Stimulated activated memory B cell treated with anti-CD40 and anti-IgM and Interleukin-4, amounts not matched to agents 10 μg/mL and 1 μg/mL and 100 μg/mL, for 72 hours (primary cell): ENCODE data around the gene TAF8.

ENCODE experiments used
- ATAC-seq: fragments of 150-1000 bp; cut with Tn5 transposase; 2 replicates; pipeline ENCODE4 v1.10.0; 2021
- H3K27ac Mint-ChIP-seq: one replicate; pipeline ENCODE4 v1.8.0; 2022; ENCODE audit warnings: mild to moderate bottlenecking, mixed read lengths
- H3K27me3 Mint-ChIP-seq: one replicate; pipeline ENCODE4 v1.8.0; 2022; ENCODE audit warnings: mixed read lengths
- H3K36me3 Mint-ChIP-seq: one replicate; pipeline ENCODE4 v1.8.0; 2022; ENCODE audit warnings: mixed read lengths
- H3K4me1 Mint-ChIP-seq: one replicate; pipeline ENCODE4 v1.8.0; 2022; ENCODE audit warnings: mixed read lengths
- H3K4me3 Mint-ChIP-seq: one replicate; pipeline ENCODE4 v1.8.0; 2022; ENCODE audit warnings: mild to moderate bottlenecking, moderate library complexity, mixed read lengths
- H3K9me3 Mint-ChIP-seq: one replicate; pipeline ENCODE4 v1.8.0; 2022; ENCODE audit warnings: mixed read lengths

The TAF8 gene

GRCh38 chr6:42112351-42112750 is 62.0 kb downstream of the TAF8 start:
- no peak overlapping the region for H3K4me3 Mint-ChIP-seq
- H3K27ac Mint-ChIP-seq = no peak overlapping the region
- H3K36me3 Mint-ChIP-seq = no peaks in the 10 kb centered on the region
- no peaks in the 10 kb centered on the region for H3K9me3 Mint-ChIP-seq
- no peaks in the 10 kb centered on the region for H3K4me1 Mint-ChIP-seq
- H3K27me3 Mint-ChIP-seq = peaks cover 23% of the 10 kb centered on the region
- no peak for ATAC-seq

DNA sequence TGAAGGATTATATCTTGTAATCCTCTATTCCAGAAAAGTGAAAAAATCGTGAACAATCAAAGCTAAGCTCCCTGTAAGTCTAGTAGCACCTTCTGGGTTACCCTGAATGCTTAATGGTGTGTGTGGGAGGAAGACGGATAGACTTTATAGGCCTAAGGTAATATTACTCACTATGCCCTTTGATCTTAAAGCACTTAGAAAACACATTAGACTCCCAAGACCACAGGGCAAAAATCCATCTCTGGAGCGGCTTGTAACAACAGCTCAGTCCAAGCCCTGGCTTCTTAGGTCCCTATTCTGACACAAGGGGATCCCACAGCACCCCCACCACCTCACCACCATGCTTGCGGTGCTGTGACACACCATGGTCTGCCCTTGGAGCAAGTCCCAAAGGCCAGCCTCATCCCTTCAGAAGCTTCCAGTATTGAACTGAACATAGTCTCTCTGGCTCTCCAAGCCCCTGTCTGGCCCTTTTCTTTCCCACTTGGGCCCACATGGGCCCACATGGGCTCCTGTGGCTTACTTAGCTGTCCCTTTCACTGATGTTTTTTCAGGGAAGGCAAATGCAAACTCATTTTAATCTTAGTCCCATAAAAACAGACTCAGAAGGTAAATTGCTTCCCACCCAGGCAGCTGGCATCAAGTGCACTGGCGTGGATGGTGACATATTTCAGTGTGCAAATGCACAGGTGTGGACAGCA is 63.8 kb downstream of the TAF8 start:
- no peak overlapping the region for H3K27ac Mint-ChIP-seq
- no peaks in the 10 kb centered on the region for H3K9me3 Mint-ChIP-seq
- no peaks in the 10 kb centered on the region for H3K4me1 Mint-ChIP-seq
- no peak for ATAC-seq
- peaks cover 23% of the 10 kb centered on the region for H3K27me3 Mint-ChIP-seq
- no peaks in the 10 kb centered on the region for H3K36me3 Mint-ChIP-seq
- H3K4me3 Mint-ChIP-seq = no peak overlapping the region

GRCh38 chr6:42117843-42118161 is 67.5 kb downstream of the TAF8 start:
- Mint-ChIP-seq H3K27ac (no peak overlapping the region), H3K36me3 (no peaks in the 10 kb centered on the region), H3K27me3 (peaks cover 13% of the 10 kb centered on the region), H3K4me1 (no peaks in the 10 kb centered on the region), H3K9me3 (no peaks in the 10 kb centered on the region), H3K4me3 (no peak overlapping the region)
- ATAC-seq = no peak

GRCh38 chr6:42118162-42119001 is 68.1 kb downstream of the TAF8 start:
- Mint-ChIP-seq H3K4me3 (no peak overlapping the region), H3K4me1 (no peaks in the 10 kb centered on the region), H3K27me3 (peaks cover 13% of the 10 kb centered on the region), H3K27ac (no peak overlapping the region), H3K9me3 (no peaks in the 10 kb centered on the region), H3K36me3 (no peaks in the 10 kb centered on the region)
- no peak for ATAC-seq

DNA sequence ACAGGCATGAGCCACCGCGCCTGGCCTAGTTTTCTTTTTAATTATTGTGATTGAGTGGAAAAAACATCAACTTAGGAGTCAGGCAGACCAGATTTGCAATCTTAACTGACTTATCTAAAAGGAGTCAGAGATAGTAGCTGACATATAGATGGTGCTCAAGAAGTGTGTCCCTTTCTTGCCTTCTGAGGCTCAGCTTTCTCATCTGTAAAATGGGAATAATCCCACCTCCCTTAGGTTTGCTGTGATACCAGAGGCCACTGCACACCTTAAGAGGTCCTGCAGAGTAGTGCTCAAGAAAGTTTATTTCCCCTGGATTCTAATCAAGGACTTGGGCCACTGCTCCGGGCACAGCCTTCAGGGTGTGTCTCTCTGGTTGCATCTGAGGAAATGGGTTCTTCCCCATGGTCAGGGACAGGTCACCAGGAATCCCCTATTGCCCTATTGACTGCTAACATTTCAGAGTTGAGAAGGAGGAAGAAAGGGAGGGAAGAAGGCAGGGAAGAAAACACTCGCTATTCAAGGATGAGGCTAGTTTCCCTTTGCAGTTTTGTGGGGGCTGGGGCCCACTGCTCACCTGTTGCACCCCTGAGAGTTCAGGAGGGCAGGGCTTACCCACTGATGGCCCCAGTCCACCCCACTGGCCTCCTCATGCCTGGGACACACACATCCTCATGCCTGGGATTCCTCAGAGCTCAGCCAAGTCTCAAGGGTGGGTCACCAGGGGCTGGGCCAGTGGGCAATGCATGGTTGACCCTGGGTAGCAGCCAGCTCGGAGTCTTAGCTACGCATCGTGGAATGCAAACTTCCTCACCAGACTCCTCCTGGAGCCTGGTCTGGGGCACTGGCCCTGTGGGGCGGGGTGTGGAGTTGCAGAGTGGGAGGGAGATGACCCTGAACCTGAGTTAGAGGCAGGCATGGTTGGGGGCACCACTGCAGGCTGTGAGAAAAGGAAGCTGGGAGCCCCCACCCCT is 70.9 kb downstream of the TAF8 start:
- Mint-ChIP-seq H3K27me3 (peaks cover 12% of the 10 kb centered on the region), H3K9me3 (no peaks in the 10 kb centered on the region), H3K27ac (no peak overlapping the region), H3K36me3 (no peaks in the 10 kb centered on the region), H3K4me1 (no peaks in the 10 kb centered on the region), H3K4me3 (no peak overlapping the region)
- ATAC-seq = no peak

- Mint-ChIP-seq H3K4me3 (no peak overlapping the region), H3K4me1 (no peaks in the 10 kb centered on the region), H3K9me3 (no peaks in the 10 kb centered on the region), H3K27me3 (no peaks in the 10 kb centered on the region), H3K36me3 (no peaks in the 10 kb centered on the region), H3K27ac (no peak overlapping the region)
- no peak for ATAC-seq
Observed at GRCh38 chr6:42123379-42124103, 73.2 kb downstream of the TAF8 start.

GRCh38 chr6:42124223-42124836 is 74.0 kb downstream of the TAF8 start:
- ATAC-seq = peak; percentile 29
- H3K9me3 Mint-ChIP-seq = no peaks in the 10 kb centered on the region
- H3K27ac Mint-ChIP-seq = no peak overlapping the region
- H3K27me3 Mint-ChIP-seq = no peaks in the 10 kb centered on the region
- H3K4me3 Mint-ChIP-seq = no peak overlapping the region
- no peaks in the 10 kb centered on the region for H3K36me3 Mint-ChIP-seq
- H3K4me1 Mint-ChIP-seq = no peaks in the 10 kb centered on the region

- Mint-ChIP-seq H3K9me3 (no peaks in the 10 kb centered on the region), H3K4me3 (no peak overlapping the region), H3K4me1 (no peaks in the 10 kb centered on the region), H3K36me3 (no peaks in the 10 kb centered on the region), H3K27ac (no peak overlapping the region), H3K27me3 (peaks cover 4% of the 10 kb centered on the region)
- no peak for ATAC-seq
Observed at GRCh38 chr6:42125231-42125630, 74.9 kb downstream of the TAF8 start.

GRCh38 chr6:42125663-42126062 is 75.3 kb downstream of the TAF8 start:
- ATAC-seq = no peak
- H3K9me3 Mint-ChIP-seq = no peaks in the 10 kb centered on the region
- no peaks in the 10 kb centered on the region for H3K4me1 Mint-ChIP-seq
- H3K4me3 Mint-ChIP-seq = no peak overlapping the region
- no peaks in the 10 kb centered on the region for H3K36me3 Mint-ChIP-seq
- H3K27ac Mint-ChIP-seq = no peak overlapping the region
- H3K27me3 Mint-ChIP-seq = peaks cover 8% of the 10 kb centered on the region

DNA sequence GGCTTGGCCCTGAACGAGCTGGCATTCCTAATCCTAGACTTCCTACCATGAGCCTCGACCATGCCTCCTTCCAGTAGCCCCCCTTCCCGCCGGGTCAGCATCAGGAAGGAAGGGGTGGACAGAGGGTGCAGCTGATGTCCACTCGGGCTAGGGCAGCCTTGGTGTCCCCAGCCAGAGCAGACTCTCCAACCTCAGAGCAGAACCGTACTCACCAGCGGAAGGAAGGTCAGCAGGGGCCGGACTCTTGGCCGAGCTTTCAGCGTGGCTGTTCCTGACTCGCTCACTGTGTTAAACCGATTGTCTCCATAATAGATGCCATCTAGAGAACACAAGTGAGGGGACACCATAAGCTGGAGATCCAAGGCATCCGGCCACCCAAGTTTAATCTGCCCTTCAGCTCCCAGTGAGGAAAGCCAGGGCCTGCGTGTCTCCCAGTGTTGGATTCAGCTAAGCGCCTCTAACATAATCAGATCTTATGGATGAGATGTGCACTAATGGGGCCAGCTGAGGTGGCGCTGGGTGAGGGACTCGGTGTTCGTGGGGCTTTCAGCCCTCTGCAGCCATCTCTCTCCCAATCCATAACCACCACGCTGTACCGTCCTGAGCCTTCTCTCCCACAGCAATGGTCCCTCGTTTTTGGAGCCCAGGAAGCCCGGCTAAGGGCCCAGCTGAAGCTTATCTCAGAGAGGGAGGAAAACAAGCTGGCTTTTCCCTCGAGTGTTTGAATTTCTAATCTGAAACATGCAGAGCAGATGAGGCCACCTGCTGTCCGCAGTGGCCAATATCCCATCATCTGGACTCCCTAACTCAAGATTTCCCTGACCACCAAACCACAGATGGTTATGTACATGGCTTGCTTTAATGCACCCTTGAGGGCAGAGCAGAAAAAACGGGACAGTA is 78.4 kb downstream of the TAF8 start:
- H3K27me3 Mint-ChIP-seq = peaks cover 19% of the 10 kb centered on the region
- H3K4me3 Mint-ChIP-seq = no peak overlapping the region
- H3K36me3 Mint-ChIP-seq = no peaks in the 10 kb centered on the region
- H3K27ac Mint-ChIP-seq = no peak overlapping the region
- no peaks in the 10 kb centered on the region for H3K4me1 Mint-ChIP-seq
- ATAC-seq = no peak
- H3K9me3 Mint-ChIP-seq = no peaks in the 10 kb centered on the region

DNA sequence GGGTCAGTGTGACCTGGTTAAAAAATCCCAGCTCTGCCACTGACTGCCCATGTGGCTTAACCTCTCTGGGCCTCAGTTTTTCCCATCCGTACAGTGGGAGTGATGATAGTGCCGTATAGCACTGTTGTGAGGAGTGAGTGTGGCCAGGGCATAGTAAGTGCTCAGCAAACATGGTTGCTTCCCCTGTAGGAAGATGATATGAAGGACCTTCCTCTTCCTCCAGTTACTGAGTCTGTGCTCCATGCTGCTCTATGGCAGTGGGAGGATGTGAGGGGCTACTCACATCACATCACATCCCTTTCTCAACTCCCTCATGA is 79.0 kb downstream of the TAF8 start:
- Mint-ChIP-seq H3K4me3 (no peak overlapping the region), H3K9me3 (no peaks in the 10 kb centered on the region), H3K4me1 (no peaks in the 10 kb centered on the region), H3K27ac (no peak overlapping the region), H3K36me3 (no peaks in the 10 kb centered on the region), H3K27me3 (peaks cover 19% of the 10 kb centered on the region)
- no peak for ATAC-seq

DNA sequence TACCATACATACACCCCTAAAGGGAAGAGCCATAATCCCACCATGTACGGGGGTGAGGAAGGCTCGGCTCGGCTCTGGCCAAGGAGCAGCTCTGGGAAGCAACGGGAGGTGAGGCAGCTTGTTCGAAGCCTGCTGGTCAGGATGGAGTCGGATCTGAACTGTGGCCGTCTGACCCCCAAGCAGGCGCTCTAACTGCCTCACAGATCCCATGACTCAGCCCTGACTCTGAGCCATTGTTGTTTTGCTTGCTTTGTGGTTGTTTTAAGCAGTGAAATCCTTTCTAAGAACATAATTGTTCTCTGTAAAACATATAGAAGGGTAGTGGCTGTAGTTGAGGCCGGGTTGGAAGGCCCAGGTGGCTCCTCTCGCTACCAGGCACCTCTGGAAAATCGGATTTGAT is 81.2 kb downstream of the TAF8 start:
- ATAC-seq = no peak
- Mint-ChIP-seq H3K4me3 (no peak overlapping the region), H3K36me3 (no peaks in the 10 kb centered on the region), H3K27me3 (peaks cover 19% of the 10 kb centered on the region), H3K27ac (no peak overlapping the region), H3K9me3 (no peaks in the 10 kb centered on the region), H3K4me1 (peaks cover 5% of the 10 kb centered on the region)

GRCh38 chr6:42133926-42134325 is 83.6 kb downstream of the TAF8 start:
- no peak overlapping the region for H3K27ac Mint-ChIP-seq
- ATAC-seq = no peak
- H3K4me1 Mint-ChIP-seq = peaks cover 14% of the 10 kb centered on the region
- peaks cover 19% of the 10 kb centered on the region for H3K27me3 Mint-ChIP-seq
- no peak overlapping the region for H3K4me3 Mint-ChIP-seq
- H3K36me3 Mint-ChIP-seq = no peaks in the 10 kb centered on the region
- no peaks in the 10 kb centered on the region for H3K9me3 Mint-ChIP-seq

DNA sequence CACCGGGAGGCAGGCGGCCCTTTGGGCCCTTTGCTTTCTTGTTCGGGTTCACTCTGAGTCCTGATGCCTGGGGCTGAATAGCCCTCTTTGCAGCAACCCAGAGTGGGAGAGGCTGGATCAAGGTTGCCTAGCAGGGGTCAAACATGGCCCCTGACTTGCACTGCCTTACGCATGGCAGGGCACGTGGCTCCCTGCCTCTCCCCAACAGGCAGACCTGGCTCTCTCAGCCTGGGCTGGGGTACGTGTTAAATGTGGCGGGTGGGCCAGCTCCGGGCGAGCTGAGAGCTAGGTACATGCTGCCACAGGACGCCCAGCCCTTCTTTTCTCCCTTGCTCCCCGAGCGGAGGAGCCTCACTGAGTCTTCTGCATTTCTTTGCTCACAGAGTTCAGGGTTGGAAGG is 84.8 kb downstream of the TAF8 start:
- Mint-ChIP-seq H3K36me3 (no peaks in the 10 kb centered on the region), H3K4me3 (no peak overlapping the region), H3K4me1 (peaks cover 20% of the 10 kb centered on the region), H3K27me3 (peaks cover 16% of the 10 kb centered on the region), H3K9me3 (no peaks in the 10 kb centered on the region), H3K27ac (no peak overlapping the region)
- no peak for ATAC-seq
